ENCODE results near the gene VPS11.

The VPS11 gene

DNA sequence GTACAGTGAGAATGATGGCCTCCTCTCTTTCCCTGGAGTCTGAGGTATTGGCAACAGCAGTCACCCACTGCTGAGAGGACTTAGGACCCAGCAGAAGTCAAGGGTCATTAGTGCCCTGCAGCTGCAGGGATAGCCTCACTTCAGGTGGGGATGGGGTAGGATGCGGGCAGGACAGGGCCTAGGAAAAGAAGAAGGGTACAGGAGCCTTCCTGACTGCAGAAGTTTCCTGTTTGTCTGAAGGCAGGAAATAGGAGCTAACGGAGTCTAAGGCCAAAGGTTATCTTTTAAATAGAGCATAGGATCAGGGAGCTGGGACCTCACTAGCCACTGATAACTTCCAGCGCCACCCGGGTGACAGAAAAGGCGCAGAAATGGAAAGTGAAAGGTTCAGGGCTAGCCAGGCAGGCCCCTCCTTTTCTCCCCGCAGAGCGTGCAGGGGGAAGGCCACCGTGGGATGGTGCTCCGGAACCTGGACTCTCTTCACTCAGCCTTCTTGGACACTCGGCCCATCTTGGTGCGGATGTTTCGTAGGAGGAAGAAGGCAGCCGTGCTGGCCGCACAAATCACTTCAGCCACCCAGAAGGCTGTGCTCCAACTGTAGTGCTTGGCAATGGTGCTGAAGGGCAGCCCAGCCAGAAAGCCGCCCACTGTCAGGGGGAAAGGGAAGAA is 43.1 kb upstream of the VPS11 start:
- Histone ChIP-seq H3K27me3 (no peaks in the 10 kb centered on the region), H3K9me3 (no peaks in the 10 kb centered on the region), H3K4me3 (ENCODE audit: low read depth in 1 of 2, low read length in 1 of 2) (no peak overlapping the region), H3K36me3 (peaks cover 57% of the 10 kb centered on the region), H3K4me1 (ENCODE audit: control insufficient read depth in 1 of 2, insufficient read depth in 1 of 2, low read depth in 1 of 2, low read length in 1 of 2) (peaks cover 12 to 15% of the 10 kb centered on the region in 2 experiments), H3K27ac (no peak overlapping the region)
- TF ChIP-seq, protein P1, sequence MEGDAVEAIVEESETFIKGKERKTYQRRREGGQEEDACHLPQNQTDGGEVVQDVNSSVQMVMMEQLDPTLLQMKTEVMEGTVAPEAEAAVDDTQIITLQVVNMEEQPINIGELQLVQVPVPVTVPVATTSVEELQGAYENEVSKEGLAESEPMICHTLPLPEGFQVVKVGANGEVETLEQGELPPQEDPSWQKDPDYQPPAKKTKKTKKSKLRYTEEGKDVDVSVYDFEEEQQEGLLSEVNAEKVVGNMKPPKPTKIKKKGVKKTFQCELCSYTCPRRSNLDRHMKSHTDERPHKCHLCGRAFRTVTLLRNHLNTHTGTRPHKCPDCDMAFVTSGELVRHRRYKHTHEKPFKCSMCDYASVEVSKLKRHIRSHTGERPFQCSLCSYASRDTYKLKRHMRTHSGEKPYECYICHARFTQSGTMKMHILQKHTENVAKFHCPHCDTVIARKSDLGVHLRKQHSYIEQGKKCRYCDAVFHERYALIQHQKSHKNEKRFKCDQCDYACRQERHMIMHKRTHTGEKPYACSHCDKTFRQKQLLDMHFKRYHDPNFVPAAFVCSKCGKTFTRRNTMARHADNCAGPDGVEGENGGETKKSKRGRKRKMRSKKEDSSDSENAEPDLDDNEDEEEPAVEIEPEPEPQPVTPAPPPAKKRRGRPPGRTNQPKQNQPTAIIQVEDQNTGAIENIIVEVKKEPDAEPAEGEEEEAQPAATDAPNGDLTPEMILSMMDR (IDR thresholded peaks at IDR 0.05): no peak

DNA sequence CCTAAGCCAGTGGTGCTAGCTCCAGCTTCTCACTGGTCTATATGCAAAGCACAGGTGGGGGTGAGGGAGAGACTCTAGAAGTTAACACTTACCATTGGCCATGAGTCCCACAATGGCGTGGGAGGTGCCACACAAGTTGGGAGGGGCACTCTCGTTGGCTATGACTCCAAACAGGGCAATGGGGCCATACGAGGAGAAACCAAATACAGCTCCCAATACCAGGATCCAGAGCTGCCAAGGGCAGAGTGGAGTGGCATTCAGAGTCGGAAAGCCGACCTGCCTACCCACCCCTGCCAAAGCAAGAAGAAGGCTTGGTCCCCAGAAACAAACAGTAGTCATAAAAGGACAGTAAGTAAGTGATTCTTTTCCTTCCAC is 42.5 kb upstream of the VPS11 start:
- Histone ChIP-seq H3K4me1 (ENCODE audit: control insufficient read depth in 1 of 2, insufficient read depth in 1 of 2, low read depth in 1 of 2, low read length in 1 of 2) (peaks cover 12 to 15% of the 10 kb centered on the region in 2 experiments), H3K4me3 (ENCODE audit: low read depth in 1 of 2, low read length in 1 of 2) (no peak overlapping the region), H3K9me3 (no peaks in the 10 kb centered on the region), H3K36me3 (peaks cover 57% of the 10 kb centered on the region), H3K27ac (no peak overlapping the region), H3K27me3 (no peaks in the 10 kb centered on the region)
- TF ChIP-seq, protein P1 (IDR thresholded peaks at IDR 0.05): no peak

DNA sequence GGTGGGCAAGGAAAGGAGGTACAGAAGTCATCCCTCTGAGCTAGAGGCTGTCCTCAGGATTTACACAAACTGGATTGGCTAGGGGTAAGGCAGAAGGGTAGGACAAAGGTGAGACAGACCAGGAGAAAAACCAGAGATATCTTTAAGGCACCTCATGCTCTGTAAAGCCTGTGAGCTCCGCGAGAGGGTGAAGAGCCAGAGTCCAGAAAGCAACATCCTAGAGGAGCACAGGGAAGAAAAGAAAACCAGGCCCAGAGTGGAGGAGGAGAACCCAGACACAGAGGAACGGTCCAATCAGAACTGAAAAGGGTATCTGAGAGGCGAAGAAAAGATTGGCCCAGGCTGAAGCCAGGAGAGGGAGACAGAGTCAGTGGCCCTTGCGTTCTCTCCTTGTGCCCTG is 42.1 kb upstream of the VPS11 start:
- Histone ChIP-seq H3K4me1 (ENCODE audit: control insufficient read depth in 1 of 2, insufficient read depth in 1 of 2, low read depth in 1 of 2, low read length in 1 of 2) (peaks cover 12 to 16% of the 10 kb centered on the region in 2 experiments), H3K27me3 (no peaks in the 10 kb centered on the region), H3K9me3 (no peaks in the 10 kb centered on the region), H3K4me3 (ENCODE audit: low read depth in 1 of 2, low read length in 1 of 2) (no peak overlapping the region), H3K36me3 (peaks cover 57% of the 10 kb centered on the region), H3K27ac (no peak overlapping the region)
- TF ChIP-seq, protein P1 (IDR thresholded peaks at IDR 0.05): no peak

DNA sequence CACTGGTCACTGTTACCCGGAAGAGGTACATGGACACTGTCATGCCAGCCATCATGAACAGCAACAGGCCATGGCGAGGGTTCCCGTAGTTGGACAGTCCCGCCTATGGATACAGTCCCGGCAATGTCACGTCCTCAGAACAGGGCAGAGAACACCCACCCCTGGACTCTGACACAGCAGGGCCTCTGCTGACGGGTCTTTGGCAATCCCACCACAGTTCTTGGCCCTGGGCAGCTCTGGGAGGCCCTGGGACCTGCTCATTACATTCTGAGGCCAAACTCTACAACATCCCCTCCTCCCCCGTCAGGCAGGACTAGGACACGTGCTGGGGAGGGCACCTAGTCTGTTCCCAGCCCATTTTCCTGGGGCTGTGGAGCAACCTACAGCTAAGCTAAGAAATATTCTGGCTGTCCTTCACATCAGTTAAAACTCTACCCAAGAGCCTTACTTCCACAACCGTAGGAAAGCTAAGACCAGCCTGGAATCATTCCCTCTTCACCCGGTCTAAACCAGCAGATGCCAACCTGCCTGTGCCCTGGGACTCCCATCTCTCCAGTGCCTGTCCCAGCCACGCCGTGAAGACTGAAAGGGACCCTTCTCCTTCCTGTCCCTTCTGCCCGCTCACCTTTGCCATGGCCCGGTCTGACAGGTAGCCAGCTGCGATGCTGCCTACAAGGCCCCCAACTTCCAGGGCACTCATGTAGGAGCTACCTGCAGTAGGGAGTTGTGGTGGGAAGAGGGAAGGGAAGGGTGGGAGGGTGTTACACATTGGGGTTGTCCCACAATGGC is 41.4 kb upstream of the VPS11 start:
- Histone ChIP-seq H3K4me1 (ENCODE audit: control insufficient read depth in 1 of 2, insufficient read depth in 1 of 2, low read depth in 1 of 2, low read length in 1 of 2) (peaks cover 15 to 20% of the 10 kb centered on the region in 2 experiments), H3K27me3 (no peaks in the 10 kb centered on the region), H3K36me3 (peaks cover 52% of the 10 kb centered on the region), H3K9me3 (no peaks in the 10 kb centered on the region), H3K4me3 (ENCODE audit: low read depth in 1 of 2, low read length in 1 of 2) (no peak overlapping the region), H3K27ac (no peak overlapping the region)
- TF ChIP-seq, protein P1 (IDR thresholded peaks at IDR 0.05): no peak

- H3K27ac ChIP-seq: no peak overlapping the region
- H3K36me3 ChIP-seq: peaks cover 44% of the 10 kb centered on the region
These were observed 40.6 kb upstream of the VPS11 start for GRCh38 chr11:119026970-119027369.

More at GRCh38 chr11:119026970-119027369, 40.6 kb upstream of the VPS11 start:
- no peak overlapping the region for H3K4me3 ChIP-seq (ENCODE audit: low read depth in 1 of 2, low read length in 1 of 2)
- no peaks in the 10 kb centered on the region for H3K9me3 ChIP-seq
- no peaks in the 10 kb centered on the region for H3K27me3 ChIP-seq
- TF ChIP-seq, protein P1 (IDR thresholded peaks at IDR 0.05): no peak
- H3K4me1 ChIP-seq (ENCODE audit: control insufficient read depth in 1 of 2, insufficient read depth in 1 of 2, low read depth in 1 of 2, low read length in 1 of 2): peaks cover 18 to 20% of the 10 kb centered on the region in 2 experiments

Measured in neutrophil (primary cell).